Regular cardiac myocyte (primary cell): ENCODE results near the gene ELMOD1. TPM values are rescaled to one million over a fixed set of nuclear protein-coding genes. Genes with fewer than 3 reads are reported as not detected.

Experiments used
- total RNA-seq: library from RNA; depleted of rRNA; stranded (reverse); fragments of >200 nt; gene quantifications from 2 replicates; pipeline ENCODE4 v1.2.3, GENCODE V29; 2014

The ELMOD1 gene
- 1.7 and 2.8 TPM in 2 replicates for total RNA-seq

GRCh38 chr11:107590460-107591377 lies at the start of gene ELMOD1:
Gene ELMOD1 (plus strand): TSS chr11:107591147. CDS start chr11:107618190, 27,043 bp downstream.

GRCh38 chr11:107565219-107565937 lies 25.6 kb upstream of the ELMOD1 start, which contains the start of gene ALKBH8:
Gene ALKBH8 (minus strand): TSS chr11:107565735. CDS start chr11:107560893, 4,842 bp downstream.

GRCh38 chr11:107711861-107712755 lies 121.2 kb downstream of the ELMOD1 start, which contains the start of gene SLN:
Gene SLN (minus strand): TSS chr11:107712056.

Other genes with a start within 250 kb of the ELMOD1 start
- gene CWF19L2, start 133.3 kb upstream of the ELMOD1 start, total RNA-seq = 10.9 and 14.4 TPM in 2 replicates
- 7.3 and 14.2 TPM in 2 replicates for gene ALKBH8, start 25.4 kb upstream of the ELMOD1 start, total RNA-seq
- 4.5 TPM in 1 of 2 replicates, not detected in the other for gene SLN, start 120.9 kb downstream of the ELMOD1 start, total RNA-seq